Left ventricle myocardium inferior (tissue), 1 donor: ENCODE measurements around the gene TTC9B. TPM values are rescaled to one million over a fixed set of nuclear protein-coding genes. Genes with fewer than 3 reads are reported as not detected.

Source experiments
- DNase-seq: peaks from one replicate; pipeline ENCODE4 v3.0.0-alpha.2; 2020
- H3K27ac ChIP-seq: fragments of 200-600 bp; replicated peaks from 2 replicates; pipeline ENCODE4 v1.8.0; 2021
- H3K27me3 ChIP-seq: fragments of 200-600 bp; 2 replicates; pipeline ENCODE4 v1.8.0; 2021; ENCODE audit warnings: low read depth
- H3K36me3 ChIP-seq: fragments of 200-600 bp; 2 replicates; pipeline ENCODE4 v1.8.0; 2021
- H3K4me1 ChIP-seq: fragments of 200-600 bp; 2 replicates; pipeline ENCODE4 v1.8.0; 2021
- H3K4me3 ChIP-seq: fragments of 200-600 bp; 2 replicates; pipeline ENCODE4 v1.8.0; 2021; ENCODE audit warnings: mild to moderate bottlenecking, moderate library complexity
- H3K9me3 ChIP-seq: fragments of 200-600 bp; replicated peaks from 2 replicates; pipeline ENCODE4 v1.8.0; 2021
- intact Hi-C: fragments of 100-400 bp; cut with micrococcal nuclease; formaldehyde crosslinking; loops from one replicate; pipeline ENCODE4 v1.11.0; 2022
- total RNA-seq: library from RNA; stranded (reverse); fragmentation: NEBNext Ultra II Directional; extraction: Animal tissue kit (Norgen Biotek cat#: 25700); gene quantifications from one replicate; pipeline ENCODE4 v1.2.1, GENCODE V29; 2021
- TF ChIP-seq, protein P1 (sequence below): fragments of 200-600 bp; IDR thresholded peaks from 2 replicates; pipeline ENCODE4 v1.8.0; 2021; ENCODE audit warnings: antibody characterized with exemption, mild to moderate bottlenecking, borderline replicate concordance
- donor health status: DM: no; HTN: yes; CAD: no; lungs with severe emphysema.

Gene TTC9B
- total RNA-seq, 1 donor from 2014 or later, result not detected

GRCh38 chr19:40232479-40232878 is 14.3 kb upstream of the TTC9B start:
- no peaks in the 10 kb centered on the region for H3K9me3 ChIP-seq
- no peaks in the 10 kb centered on the region for H3K27me3 ChIP-seq
- peaks cover 23% of the 10 kb centered on the region for H3K4me1 ChIP-seq
- H3K4me3 ChIP-seq, result no peak overlapping the region
- H3K36me3 ChIP-seq, result peaks cover 45% of the 10 kb centered on the region
- TF ChIP-seq, protein P1, sequence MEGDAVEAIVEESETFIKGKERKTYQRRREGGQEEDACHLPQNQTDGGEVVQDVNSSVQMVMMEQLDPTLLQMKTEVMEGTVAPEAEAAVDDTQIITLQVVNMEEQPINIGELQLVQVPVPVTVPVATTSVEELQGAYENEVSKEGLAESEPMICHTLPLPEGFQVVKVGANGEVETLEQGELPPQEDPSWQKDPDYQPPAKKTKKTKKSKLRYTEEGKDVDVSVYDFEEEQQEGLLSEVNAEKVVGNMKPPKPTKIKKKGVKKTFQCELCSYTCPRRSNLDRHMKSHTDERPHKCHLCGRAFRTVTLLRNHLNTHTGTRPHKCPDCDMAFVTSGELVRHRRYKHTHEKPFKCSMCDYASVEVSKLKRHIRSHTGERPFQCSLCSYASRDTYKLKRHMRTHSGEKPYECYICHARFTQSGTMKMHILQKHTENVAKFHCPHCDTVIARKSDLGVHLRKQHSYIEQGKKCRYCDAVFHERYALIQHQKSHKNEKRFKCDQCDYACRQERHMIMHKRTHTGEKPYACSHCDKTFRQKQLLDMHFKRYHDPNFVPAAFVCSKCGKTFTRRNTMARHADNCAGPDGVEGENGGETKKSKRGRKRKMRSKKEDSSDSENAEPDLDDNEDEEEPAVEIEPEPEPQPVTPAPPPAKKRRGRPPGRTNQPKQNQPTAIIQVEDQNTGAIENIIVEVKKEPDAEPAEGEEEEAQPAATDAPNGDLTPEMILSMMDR, result no peak
- no peak for DNase-seq
- intact Hi-C loops, result no loop called here
- no peak overlapping the region for H3K27ac ChIP-seq

GRCh38 chr19:40231544-40232424 is 13.6 kb upstream of the TTC9B start:
- Histone ChIP-seq H3K4me3 (no peak overlapping the region), H3K27me3 (no peaks in the 10 kb centered on the region), H3K4me1 (peaks cover 24% of the 10 kb centered on the region), H3K27ac (peak overlapping the region; percentile 65), H3K36me3 (peaks cover 38% of the 10 kb centered on the region), H3K9me3 (no peaks in the 10 kb centered on the region)
- TF ChIP-seq, protein P1, result no peak
- intact Hi-C loops, result no loop called here
- DNase-seq, result peak; percentile 44

DNA sequence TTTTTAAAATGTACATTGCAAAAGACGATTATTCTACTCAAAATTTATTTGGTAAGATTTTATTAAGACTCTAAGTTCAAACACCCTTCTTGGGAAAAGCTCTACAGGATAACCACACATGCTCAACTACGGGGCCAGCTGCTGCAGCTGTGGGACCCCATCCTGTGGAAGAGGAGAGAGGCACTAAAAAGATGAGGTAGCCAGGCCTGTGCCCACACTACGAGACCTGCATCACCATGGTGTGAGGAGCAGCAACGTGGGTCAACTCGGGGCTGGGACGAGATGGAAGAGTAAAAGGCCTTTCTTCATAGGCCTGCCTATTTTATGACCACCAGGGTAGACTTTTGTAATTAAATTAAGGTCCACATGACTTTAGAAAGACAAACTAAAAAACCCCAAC is 12.9 kb upstream of the TTC9B start:
- H3K4me3 ChIP-seq, result no peak overlapping the region
- no peaks in the 10 kb centered on the region for H3K9me3 ChIP-seq
- no peak for DNase-seq
- H3K27ac ChIP-seq, result peak overlapping the region; percentile 65
- intact Hi-C loops, result no loop called here
- peaks cover 7% of the 10 kb centered on the region for H3K27me3 ChIP-seq
- H3K36me3 ChIP-seq, result peaks cover 31% of the 10 kb centered on the region
- TF ChIP-seq, protein P1, result no peak
- H3K4me1 ChIP-seq, result peaks cover 31% of the 10 kb centered on the region

- peaks cover 38% of the 10 kb centered on the region for H3K4me1 ChIP-seq
- H3K36me3 ChIP-seq, result peaks cover 20% of the 10 kb centered on the region
- H3K27ac ChIP-seq, result no peak overlapping the region
- intact Hi-C loops, result no loop called here
- TF ChIP-seq, protein P1, result no peak
- H3K4me3 ChIP-seq, result no peak overlapping the region
- H3K27me3 ChIP-seq, result peaks cover 16% of the 10 kb centered on the region
- no peaks in the 10 kb centered on the region for H3K9me3 ChIP-seq
- DNase-seq, result no peak
These were observed 11.8 kb upstream of the TTC9B start for GRCh38 chr19:40229926-40230417.

GRCh38 chr19:40229484-40229883 is 11.3 kb upstream of the TTC9B start:
- TF ChIP-seq, protein P1, result no peak
- H3K9me3 ChIP-seq, result no peaks in the 10 kb centered on the region
- DNase-seq, result no peak
- H3K4me3 ChIP-seq, result no peak overlapping the region
- H3K4me1 ChIP-seq, result peaks cover 38% of the 10 kb centered on the region
- H3K27me3 ChIP-seq, result peaks cover 21% of the 10 kb centered on the region
- peaks cover 15% of the 10 kb centered on the region for H3K36me3 ChIP-seq
- no peak overlapping the region for H3K27ac ChIP-seq
- intact Hi-C loops, result no loop called here
